H1 (cell line): ENCODE measurements around the gene SHCBP1. TPM values are rescaled to one million over a fixed set of nuclear protein-coding genes. Genes with fewer than 3 reads are reported as not detected.

Source experiments
- polyA plus RNA-seq, 7 experiments: library from polyadenylated mRNA; depleted of rRNA in 3 of 7; stranded (reverse) in 5 of 7; unstranded in 2 of 7; fragments of >200 nt in 5 of 7; fragments of 200-250 nt in 2 of 7; gene quantifications; 1 replicate in 5 of 7; 2 replicates in 1 of 7; 4 replicates in 1 of 7; pipeline versions ENCODE4 v1.2.1 to v1.2.3, GENCODE V29; 2011 to 2013; ENCODE audit warnings: missing spikeins in 2 of 7, mixed read lengths in 2 of 7
- small RNA-seq: library from polyadenylated mRNA; stranded (forward); fragments of <200 nt; extraction: miRNeasy Mini kit (QIAGEN cat#:217004); gene quantifications from one replicate; pipeline ENCODE3, GENCODE V24; 2013; ENCODE audit not compliant: insufficient read depth
- total RNA-seq: library from RNA; stranded (reverse); fragmentation: NEBNext Ultra II Directional; extraction: Animal tissue kit (Norgen Biotek cat#: 25700); gene quantifications from 2 replicates; pipeline ENCODE4 v1.2.1, GENCODE V29; 2021

The SHCBP1 gene
- total and polyA plus RNA-seq, 2 of the 8 experiments (the other 6 are each of a cell fraction or from before 2014, with no cell fraction given) = 5.7 to 14.8 TPM

Small RNA genes lying within 50 kb of the gene (small RNA-seq; reads per million reads assigned to genes)
- not detected for gene RNU6-845P

Other genes with a start within 250 kb of the SHCBP1 start
- 58.1 and 66.9 TPM in 2 replicates for gene VPS35, start 67.8 kb upstream of the SHCBP1 start, total RNA-seq
- gene VPS35, start 67.8 kb upstream of the SHCBP1 start, polyA plus RNA-seq (2011; rRNA removed) = 8.9 and 10.3 TPM in 2 replicates
- 64.7 and 67.4 TPM in 2 replicates for gene ORC6, start 68.3 kb upstream of the SHCBP1 start, total RNA-seq
- 35.5 and 41.8 TPM in 2 replicates for gene ORC6, start 68.3 kb upstream of the SHCBP1 start, polyA plus RNA-seq (2011; rRNA removed)
- gene MYLK3, start 127.0 kb upstream of the SHCBP1 start, total RNA-seq = 0.23 and 0.35 TPM in 2 replicates
- 0.14 and 0.19 TPM in 2 replicates for gene MYLK3, start 127.0 kb upstream of the SHCBP1 start, polyA plus RNA-seq (2011; rRNA removed)
- 20.6 and 21.8 TPM in 2 replicates for gene C16orf87, start 209.8 kb upstream of the SHCBP1 start, total RNA-seq
- gene C16orf87, start 209.8 kb upstream of the SHCBP1 start, polyA plus RNA-seq (2011; rRNA removed) = 3.4 and 4.8 TPM in 2 replicates